BE2C (cell line): ENCODE measurements around the gene ANO2.

Experiments
- DNase-seq: peaks from one replicate; pipeline ENCODE4 v3.0.0-alpha.2; 2020
- H3K27me3 ChIP-seq: fragments of 250-450 bp; sonication (Bioruptor Pico); 2 replicates; pipeline ENCODE4 v1.5.1; 2020; ENCODE audit warnings: mild to moderate bottlenecking
- H3K36me3 ChIP-seq: fragments of 250-450 bp; sonication (Bioruptor Pico); 2 replicates; pipeline ENCODE4 v1.5.1; 2020; ENCODE audit warnings: mild to moderate bottlenecking
- H3K4me1 ChIP-seq: fragments of 250-450 bp; sonication (Bioruptor Pico); 2 replicates; pipeline ENCODE4 v1.5.1; 2020
- H3K4me3 ChIP-seq: 2 replicates; pipeline ENCODE4 v1.5.1; 2011; ENCODE audit warnings: low read depth, low read length
- H3K9me3 ChIP-seq: fragments of 250-450 bp; sonication (Bioruptor Pico); 2 replicates; pipeline ENCODE4 v1.5.1; 2020
- TF ChIP-seq, protein P1 (sequence below): IDR thresholded peaks from 2 replicates; pipeline ENCODE4 v1.5.1; 2012; ENCODE audit warnings: mild to moderate bottlenecking, low read depth, low read length

ANO2 gene

DNA sequence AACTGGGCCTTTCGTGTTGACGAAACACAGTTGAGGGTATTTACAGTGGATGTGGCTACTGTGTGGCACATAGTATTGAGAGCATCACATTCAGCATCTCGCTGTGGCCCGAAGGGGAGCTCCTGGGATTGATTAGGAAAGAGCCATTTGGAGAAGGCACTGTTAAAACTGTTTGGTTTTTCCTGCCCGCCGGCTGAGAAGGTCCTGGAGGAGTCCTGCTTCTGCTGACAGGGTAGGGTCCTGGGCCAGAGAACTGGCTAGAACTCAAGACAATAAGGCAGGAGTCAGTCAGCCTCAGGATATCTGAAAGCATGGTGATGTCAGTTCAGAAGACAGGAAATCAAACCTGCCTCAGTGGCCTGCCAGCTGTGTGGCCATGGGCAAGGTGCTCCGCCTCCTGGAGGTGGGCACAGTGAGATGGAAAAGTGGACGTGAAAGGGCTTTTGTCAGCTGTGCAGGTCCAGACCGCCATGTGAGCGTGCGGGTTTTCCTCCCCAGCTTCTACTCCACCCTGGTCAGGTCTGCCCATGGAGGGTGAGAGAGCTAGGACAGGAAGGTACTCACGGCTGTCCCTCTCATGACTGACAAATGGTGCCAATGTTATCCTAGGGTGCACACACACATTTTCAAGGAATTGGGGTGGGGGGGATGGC lies 420.8 kb downstream of the ANO2 start:
- Histone ChIP-seq H3K9me3 (no peaks in the 10 kb centered on the region), H3K4me1 (no peaks in the 10 kb centered on the region), H3K36me3 (no peaks in the 10 kb centered on the region), H3K4me3 (no peak overlapping the region), H3K27me3 (0 out of 2 replicates have a peak, but pooled peaks cover 3% of the 10 kb centered on the region)
- no peak for DNase-seq
- TF ChIP-seq, protein P1, sequence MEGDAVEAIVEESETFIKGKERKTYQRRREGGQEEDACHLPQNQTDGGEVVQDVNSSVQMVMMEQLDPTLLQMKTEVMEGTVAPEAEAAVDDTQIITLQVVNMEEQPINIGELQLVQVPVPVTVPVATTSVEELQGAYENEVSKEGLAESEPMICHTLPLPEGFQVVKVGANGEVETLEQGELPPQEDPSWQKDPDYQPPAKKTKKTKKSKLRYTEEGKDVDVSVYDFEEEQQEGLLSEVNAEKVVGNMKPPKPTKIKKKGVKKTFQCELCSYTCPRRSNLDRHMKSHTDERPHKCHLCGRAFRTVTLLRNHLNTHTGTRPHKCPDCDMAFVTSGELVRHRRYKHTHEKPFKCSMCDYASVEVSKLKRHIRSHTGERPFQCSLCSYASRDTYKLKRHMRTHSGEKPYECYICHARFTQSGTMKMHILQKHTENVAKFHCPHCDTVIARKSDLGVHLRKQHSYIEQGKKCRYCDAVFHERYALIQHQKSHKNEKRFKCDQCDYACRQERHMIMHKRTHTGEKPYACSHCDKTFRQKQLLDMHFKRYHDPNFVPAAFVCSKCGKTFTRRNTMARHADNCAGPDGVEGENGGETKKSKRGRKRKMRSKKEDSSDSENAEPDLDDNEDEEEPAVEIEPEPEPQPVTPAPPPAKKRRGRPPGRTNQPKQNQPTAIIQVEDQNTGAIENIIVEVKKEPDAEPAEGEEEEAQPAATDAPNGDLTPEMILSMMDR: no peak

DNA sequence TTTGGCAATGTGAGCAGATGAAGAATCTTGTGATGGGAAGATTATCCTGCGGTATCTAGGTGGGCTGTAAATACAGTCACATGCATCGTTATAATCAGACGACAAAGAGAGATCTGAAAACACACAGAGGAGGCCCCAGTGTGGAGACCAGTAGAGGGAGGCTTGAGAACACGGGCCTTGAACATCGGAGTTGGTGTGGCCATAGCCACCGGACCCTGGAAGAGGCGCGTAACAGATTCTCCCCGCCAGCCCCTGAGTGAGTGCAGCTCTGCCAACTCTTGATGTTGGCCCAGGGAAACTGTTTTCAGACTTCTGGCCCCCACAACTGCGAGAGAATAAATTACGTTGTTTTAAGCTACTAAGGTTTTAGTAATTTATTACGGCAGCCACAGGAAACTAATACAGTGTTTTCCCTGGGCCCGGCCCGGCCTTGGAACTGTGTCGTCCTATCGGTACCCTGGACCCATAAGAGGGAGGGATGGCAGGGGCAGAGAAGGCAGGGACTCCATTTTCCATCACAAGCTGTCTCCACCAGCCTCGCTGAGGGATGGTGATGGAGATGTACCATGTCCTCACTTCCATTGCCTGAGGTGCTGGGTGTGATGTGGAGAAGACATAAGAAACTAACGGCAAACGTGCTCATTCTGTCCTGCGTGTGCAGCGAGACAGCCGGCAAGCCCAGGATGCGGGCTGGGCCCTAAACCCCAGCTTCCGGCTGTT lies 421.5 kb downstream of the ANO2 start:
- no peak for DNase-seq
- no peak overlapping the region for H3K4me3 ChIP-seq
- H3K36me3 ChIP-seq: no peaks in the 10 kb centered on the region
- no peaks in the 10 kb centered on the region for H3K4me1 ChIP-seq
- H3K27me3 ChIP-seq: peaks cover 3% of the 10 kb centered on the region; the same call in 1 of the 2 replicates
- no peaks in the 10 kb centered on the region for H3K9me3 ChIP-seq
- TF ChIP-seq, protein P1: no peak

DNA sequence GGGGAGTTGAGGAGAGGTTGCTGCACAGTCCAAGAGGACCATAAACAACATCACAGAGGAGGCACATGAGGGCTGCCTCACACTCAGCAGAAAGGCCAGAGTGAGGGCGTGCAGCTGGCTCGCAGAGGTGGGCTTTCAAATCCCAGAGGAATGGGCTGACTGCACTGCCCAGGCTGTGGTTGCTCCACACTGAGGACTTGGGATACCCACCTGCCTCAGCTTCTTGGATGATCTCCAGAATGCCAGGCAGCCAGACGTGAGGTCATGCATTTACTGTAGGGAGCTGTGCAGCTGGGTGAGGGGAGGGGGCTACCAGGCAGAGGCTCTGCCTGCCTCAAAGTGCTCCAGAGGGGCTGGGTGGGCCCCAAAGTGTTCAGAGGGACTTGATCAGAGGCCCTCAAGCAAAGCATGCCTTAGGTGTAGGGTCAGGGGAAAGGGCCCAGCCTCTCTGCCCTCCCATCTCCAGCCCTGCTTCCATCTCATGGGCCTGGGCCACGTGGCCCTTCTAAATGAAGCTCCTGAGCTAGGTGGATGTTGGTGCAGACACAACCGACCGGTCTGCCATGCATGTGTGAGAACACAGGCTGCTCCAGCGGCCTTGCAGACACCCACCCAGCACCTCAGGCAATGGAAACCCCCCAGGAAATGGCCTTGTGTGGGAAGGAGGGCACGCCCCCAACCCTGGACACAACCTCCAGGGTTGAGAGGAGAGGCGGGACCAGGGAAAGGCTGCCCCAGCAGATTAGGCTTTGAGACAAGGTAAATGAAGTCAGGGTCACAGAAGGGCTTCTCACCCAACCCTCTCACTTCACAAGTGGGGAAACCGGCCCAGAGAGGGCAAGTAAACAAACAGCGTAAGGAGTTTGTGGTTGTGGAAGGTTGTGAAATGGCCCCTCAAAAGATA lies 422.4 kb downstream of the ANO2 start:
- Histone ChIP-seq H3K4me3 (no peak overlapping the region), H3K27me3 (peaks cover 2% of the 10 kb centered on the region; the same call in 1 of the 2 replicates)
- TF ChIP-seq, protein P1: no peak

DNA sequence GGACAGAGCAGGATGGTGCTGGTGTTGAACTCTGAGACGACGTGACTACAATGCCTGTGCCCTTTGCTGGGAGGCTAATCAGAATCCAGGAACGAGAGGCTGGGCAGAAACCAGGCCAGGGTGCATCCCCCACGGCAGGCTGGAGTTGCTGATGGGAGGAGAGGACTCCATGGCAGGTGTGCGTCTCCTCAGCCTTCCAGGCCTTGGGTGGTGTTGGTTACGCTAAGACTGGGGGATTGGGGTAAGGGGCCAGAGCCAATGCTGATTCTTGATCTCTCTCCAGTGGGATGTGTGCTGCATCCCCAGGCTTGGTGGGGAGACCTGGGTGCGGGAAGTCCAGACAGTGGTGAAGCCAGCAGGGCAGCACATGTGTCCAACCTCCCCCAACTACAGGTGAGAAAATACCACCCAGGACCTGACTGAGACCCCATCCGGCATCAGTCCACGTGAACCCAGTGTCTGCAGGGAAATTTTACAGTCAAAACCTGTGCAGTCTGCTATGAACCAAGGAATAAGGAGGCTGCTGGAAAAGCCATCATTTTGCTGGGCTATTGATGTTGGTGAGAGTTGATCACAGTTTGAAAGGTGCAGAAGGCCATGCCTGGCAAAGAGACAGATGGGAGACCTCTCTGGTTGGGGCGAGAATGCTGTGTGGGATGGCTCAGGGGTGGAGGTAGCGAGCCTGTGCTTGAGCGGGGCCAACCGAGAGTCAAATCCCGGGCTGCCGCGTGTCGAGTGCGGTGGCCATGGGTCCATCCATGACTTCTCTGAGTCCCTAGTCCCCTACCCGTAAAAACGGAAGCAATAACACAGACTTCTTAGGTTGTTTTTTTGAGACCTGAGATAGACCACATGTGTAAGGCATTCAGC lies 423.4 kb downstream of the ANO2 start:
- TF ChIP-seq, protein P1: no peak
- no peak for DNase-seq
- Histone ChIP-seq H3K36me3 (no peaks in the 10 kb centered on the region), H3K9me3 (no peaks in the 10 kb centered on the region), H3K4me1 (no peaks in the 10 kb centered on the region), H3K27me3 (peaks cover 3% of the 10 kb centered on the region; the same call in 1 of the 2 replicates), H3K4me3 (no peak overlapping the region)

More for the DNA sequence above, 422.4 kb downstream of the ANO2 start:
- Histone ChIP-seq H3K9me3 (no peaks in the 10 kb centered on the region), H3K36me3 (no peaks in the 10 kb centered on the region), H3K4me1 (no peaks in the 10 kb centered on the region)
- no peak for DNase-seq

DNA sequence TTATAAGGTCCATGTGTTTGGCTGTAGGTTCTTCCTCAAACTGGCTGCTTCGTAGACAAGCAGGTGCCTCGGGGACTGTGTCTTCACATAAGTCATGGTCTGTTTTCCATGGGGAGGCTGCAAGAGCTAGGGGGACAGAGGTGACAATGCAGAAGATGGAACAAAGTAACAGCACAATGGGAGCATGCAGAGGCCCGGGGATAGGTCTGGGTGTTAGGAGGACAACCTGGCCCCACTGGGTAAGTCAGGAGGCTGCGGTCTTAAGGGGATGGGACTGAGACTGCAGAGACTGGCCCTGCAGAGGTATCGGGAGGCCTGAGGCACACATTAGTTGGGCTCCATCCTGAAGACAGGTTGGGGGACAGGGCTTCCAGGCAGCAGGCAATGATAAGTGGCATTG lies 424.2 kb downstream of the ANO2 start:
- TF ChIP-seq, protein P1: no peak
- peaks cover 3% of the 10 kb centered on the region; the same call in 1 of the 2 replicates for H3K27me3 ChIP-seq
- no peak overlapping the region for H3K4me3 ChIP-seq
- H3K4me1 ChIP-seq: no peaks in the 10 kb centered on the region
- DNase-seq: no peak
- no peaks in the 10 kb centered on the region for H3K9me3 ChIP-seq
- H3K36me3 ChIP-seq: no peaks in the 10 kb centered on the region
